Measurements from ENCODE around the gene TRIB2.

The TRIB2 gene

DNA sequence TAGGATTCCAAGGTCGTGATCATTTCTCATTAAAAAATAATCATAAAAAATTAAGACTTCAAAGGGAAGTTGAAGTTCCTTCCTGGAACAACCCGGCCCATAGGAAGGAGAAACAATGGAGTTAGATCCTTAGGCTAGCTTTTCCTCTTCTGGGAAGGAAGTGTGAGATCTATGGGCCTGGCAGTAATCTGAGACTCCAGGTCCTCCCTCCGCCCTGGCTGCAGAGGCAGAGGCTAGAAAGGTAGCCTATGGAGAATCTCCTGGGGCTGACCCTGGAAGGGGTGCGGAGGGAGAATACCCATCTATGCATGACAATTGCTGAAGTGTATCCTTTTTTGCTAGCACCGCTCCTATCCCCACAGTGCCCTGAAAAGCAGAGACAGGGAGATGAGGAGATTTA is 37.9 kb downstream of the TRIB2 start:
- Histone ChIP-seq H3K27me3 (ENCODE audit: insufficient read depth, low read length) (no peaks in the 10 kb centered on the region), H3K36me3 (ENCODE audit: control insufficient read depth in 1 of 2, insufficient read depth in 2 of 2, low read length in 2 of 2) (no peaks in the 10 kb centered on the region), H3K4me2 (ENCODE audit: low read length) (no peak overlapping the region), H4K91ac (ENCODE audit: low read depth, low read length) (no peak overlapping the region), H3K4ac (ENCODE audit: low read depth, low read length) (no peak overlapping the region), H3K79me2 (ENCODE audit: control insufficient read depth, insufficient read depth, low read length, poor library complexity) (no peaks in the 10 kb centered on the region), H3K79me1 (ENCODE audit: low read length) (no peaks in the 10 kb centered on the region), H2BK5ac (ENCODE audit: low read depth, low read length, poor library complexity) (no peak overlapping the region), H3K18ac (ENCODE audit: low read length) (no peak overlapping the region), H2BK120ac (ENCODE audit: insufficient read depth, low read length, poor library complexity) (no peak overlapping the region), H3K4me3 (ENCODE audit: low read depth, low read length) (no peak overlapping the region), H3K4me1 (ENCODE audit: control insufficient read depth in 1 of 2, insufficient read depth in 2 of 2, low read length in 2 of 2) (peaks cover 2 to 6% of the 10 kb centered on the region in 2 experiments), H2AFZ (ENCODE audit: insufficient read depth, low read length, poor library complexity) (no peak overlapping the region), H3K14ac (ENCODE audit: low read length) (no peak overlapping the region), H3K9me3 (ENCODE audit: insufficient read depth, low read depth, low read length) (no peaks in the 10 kb centered on the region), H2BK12ac (ENCODE audit: low read length) (no peak overlapping the region), H4K12ac (ENCODE audit: low read depth, low read length) (no peak overlapping the region), H3K27ac (ENCODE audit: low read depth, low read length) (no peak overlapping the region), H2AK5ac (ENCODE audit: low read length) (no peak overlapping the region), H4K8ac (ENCODE audit: low read depth, low read length) (no peak overlapping the region), H3K23ac (ENCODE audit: low read length) (no peak overlapping the region), H3K9ac (ENCODE audit: low read length) (no peak overlapping the region)
- no peak for DNase-seq
- WGBS (ENCODE audit: extremely low coverage, insufficient coverage, insufficient read length) = no CpG with 5 or more reads among the region's 5 CpGs

DNA sequence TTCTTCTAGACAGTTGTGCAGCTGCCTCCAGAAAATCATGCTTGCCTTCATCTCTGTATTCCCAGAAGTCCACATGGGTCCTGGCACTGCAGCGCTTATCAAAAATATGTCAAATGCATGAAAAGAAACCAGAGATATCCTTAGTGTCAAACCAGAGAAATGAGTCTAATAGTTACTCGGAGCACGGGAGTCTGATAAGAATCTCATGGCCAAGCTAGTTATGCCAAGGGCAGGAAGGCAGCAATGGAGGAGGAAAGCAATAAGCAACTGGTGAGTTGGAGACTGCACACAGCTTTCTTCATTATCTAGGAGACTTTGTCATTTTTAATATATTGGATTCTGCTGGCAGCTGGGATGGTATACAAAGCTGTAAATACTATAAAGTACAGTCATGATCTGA is 38.6 kb downstream of the TRIB2 start:
- no peak for DNase-seq
- Histone ChIP-seq H2BK12ac (ENCODE audit: low read length) (no peak overlapping the region), H3K23ac (ENCODE audit: low read length) (no peak overlapping the region), H3K4me3 (ENCODE audit: low read depth, low read length) (no peak overlapping the region), H3K36me3 (ENCODE audit: control insufficient read depth in 1 of 2, insufficient read depth in 2 of 2, low read length in 2 of 2) (no peaks in the 10 kb centered on the region), H3K27me3 (ENCODE audit: insufficient read depth, low read length) (no peaks in the 10 kb centered on the region), H3K14ac (ENCODE audit: low read length) (no peak overlapping the region), H4K91ac (ENCODE audit: low read depth, low read length) (no peak overlapping the region), H3K27ac (ENCODE audit: low read depth, low read length) (no peak overlapping the region), H3K9ac (ENCODE audit: low read length) (no peak overlapping the region), H2BK120ac (ENCODE audit: insufficient read depth, low read length, poor library complexity) (no peak overlapping the region), H3K4me1 (ENCODE audit: control insufficient read depth in 1 of 2, insufficient read depth in 2 of 2, low read length in 2 of 2) (peaks cover 2 to 6% of the 10 kb centered on the region in 2 experiments), H3K79me2 (ENCODE audit: control insufficient read depth, insufficient read depth, low read length, poor library complexity) (no peaks in the 10 kb centered on the region), H3K9me3 (ENCODE audit: insufficient read depth, low read depth, low read length) (no peaks in the 10 kb centered on the region), H3K18ac (ENCODE audit: low read length) (no peak overlapping the region), H3K79me1 (ENCODE audit: low read length) (no peaks in the 10 kb centered on the region), H4K12ac (ENCODE audit: low read depth, low read length) (no peak overlapping the region), H2AFZ (ENCODE audit: insufficient read depth, low read length, poor library complexity) (no peak overlapping the region), H3K4ac (ENCODE audit: low read depth, low read length) (no peak overlapping the region), H2AK5ac (ENCODE audit: low read length) (no peak overlapping the region), H4K8ac (ENCODE audit: low read depth, low read length) (no peak overlapping the region), H3K4me2 (ENCODE audit: low read length) (no peak overlapping the region), H2BK5ac (ENCODE audit: low read depth, low read length, poor library complexity) (no peak overlapping the region)
- WGBS (ENCODE audit: extremely low coverage, insufficient coverage, insufficient read length) = no CpG with 5 or more reads among the region's 3 CpGs

GRCh38 chr2:12759248-12759647 is 42.5 kb downstream of the TRIB2 start:
- no peak overlapping the region for H3K4me3 ChIP-seq (ENCODE audit: low read depth, low read length)
- no peak overlapping the region for H2AFZ ChIP-seq (ENCODE audit: insufficient read depth, low read length, poor library complexity)
- no peak overlapping the region for H2BK12ac ChIP-seq (ENCODE audit: low read length)
- no peak overlapping the region for H3K23ac ChIP-seq (ENCODE audit: low read length)
- DNase-seq = peak; percentile 35 to 56
- no peak overlapping the region for H4K91ac ChIP-seq (ENCODE audit: low read depth, low read length)
- H3K18ac ChIP-seq (ENCODE audit: low read length) = no peak overlapping the region
- no peak overlapping the region for H3K27ac ChIP-seq (ENCODE audit: low read depth, low read length)
- no peak overlapping the region for H2BK5ac ChIP-seq (ENCODE audit: low read depth, low read length, poor library complexity)
- no peak overlapping the region for H4K8ac ChIP-seq (ENCODE audit: low read depth, low read length)
- no peaks in the 10 kb centered on the region for H3K79me1 ChIP-seq (ENCODE audit: low read length)
- no peak overlapping the region for H3K4me2 ChIP-seq (ENCODE audit: low read length)
- no peaks in the 10 kb centered on the region for H3K9me3 ChIP-seq (ENCODE audit: insufficient read depth, low read depth, low read length)
- H3K27me3 ChIP-seq (ENCODE audit: insufficient read depth, low read length) = no peaks in the 10 kb centered on the region
- H2BK120ac ChIP-seq (ENCODE audit: insufficient read depth, low read length, poor library complexity) = no peak overlapping the region
- no peak overlapping the region for H3K4ac ChIP-seq (ENCODE audit: low read depth, low read length)
- no peak overlapping the region for H2AK5ac ChIP-seq (ENCODE audit: low read length)
- no peak overlapping the region for H3K14ac ChIP-seq (ENCODE audit: low read length)
- peaks cover 2 to 6% of the 10 kb centered on the region in 2 experiments for H3K4me1 ChIP-seq (ENCODE audit: control insufficient read depth in 1 of 2, insufficient read depth in 2 of 2, low read length in 2 of 2)
- no peak overlapping the region for H4K12ac ChIP-seq (ENCODE audit: low read depth, low read length)
- no peaks in the 10 kb centered on the region for H3K79me2 ChIP-seq (ENCODE audit: control insufficient read depth, insufficient read depth, low read length, poor library complexity)
- no peaks in the 10 kb centered on the region for H3K36me3 ChIP-seq (ENCODE audit: control insufficient read depth in 1 of 2, insufficient read depth in 2 of 2, low read length in 2 of 2)
- WGBS (ENCODE audit: extremely low coverage, insufficient coverage, insufficient read length) = no CpG with 5 or more reads among the region's 4 CpGs
- H3K9ac ChIP-seq (ENCODE audit: low read length) = no peak overlapping the region

- Histone ChIP-seq H3K9ac (ENCODE audit: low read length) (no peak overlapping the region), H3K79me1 (ENCODE audit: low read length) (no peaks in the 10 kb centered on the region), H3K18ac (ENCODE audit: low read length) (no peak overlapping the region), H3K23ac (ENCODE audit: low read length) (no peak overlapping the region), H3K4me1 (ENCODE audit: control insufficient read depth in 1 of 2, insufficient read depth in 2 of 2, low read length in 2 of 2) (peaks cover 2 to 6% of the 10 kb centered on the region in 2 experiments), H2BK120ac (ENCODE audit: insufficient read depth, low read length, poor library complexity) (no peak overlapping the region), H3K79me2 (ENCODE audit: control insufficient read depth, insufficient read depth, low read length, poor library complexity) (no peaks in the 10 kb centered on the region), H3K14ac (ENCODE audit: low read length) (no peak overlapping the region), H2BK5ac (ENCODE audit: low read depth, low read length, poor library complexity) (no peak overlapping the region), H4K91ac (ENCODE audit: low read depth, low read length) (no peak overlapping the region), H3K4me2 (ENCODE audit: low read length) (no peak overlapping the region), H4K8ac (ENCODE audit: low read depth, low read length) (no peak overlapping the region), H3K27ac (ENCODE audit: low read depth, low read length) (no peak overlapping the region), H2AK5ac (ENCODE audit: low read length) (no peak overlapping the region), H3K4me3 (ENCODE audit: low read depth, low read length) (no peak overlapping the region), H3K36me3 (ENCODE audit: control insufficient read depth in 1 of 2, insufficient read depth in 2 of 2, low read length in 2 of 2) (no peaks in the 10 kb centered on the region), H2BK12ac (ENCODE audit: low read length) (no peak overlapping the region), H3K4ac (ENCODE audit: low read depth, low read length) (no peak overlapping the region), H2AFZ (ENCODE audit: insufficient read depth, low read length, poor library complexity) (no peak overlapping the region), H3K27me3 (ENCODE audit: insufficient read depth, low read length) (no peaks in the 10 kb centered on the region), H4K12ac (ENCODE audit: low read depth, low read length) (no peak overlapping the region), H3K9me3 (ENCODE audit: insufficient read depth, low read depth, low read length) (peaks cover 1% of the 10 kb centered on the region)
- no peak for DNase-seq
- WGBS (ENCODE audit: extremely low coverage, insufficient coverage, insufficient read length) = no CpG with 5 or more reads among the region's 6 CpGs
Measured at GRCh38 chr2:12761104-12761503, 44.4 kb downstream of the TRIB2 start.
